NOMO-1 treated with dmso at 0.1 percent for 144 hours (cell line): ENCODE measurements around the gene JARID2.
"Not testable (repeated sequence)": the region's sequence is repeated elsewhere in the genome, so short reads cannot be mapped to it uniquely, and the experiment has no call there.

Experiments
- DNase-seq: peaks from one replicate; lab custom pipeline; 2025; ENCODE audit not compliant: unreplicated experiment; lab: John Stamatoyannopoulos, UW

JARID2 gene

DNA sequence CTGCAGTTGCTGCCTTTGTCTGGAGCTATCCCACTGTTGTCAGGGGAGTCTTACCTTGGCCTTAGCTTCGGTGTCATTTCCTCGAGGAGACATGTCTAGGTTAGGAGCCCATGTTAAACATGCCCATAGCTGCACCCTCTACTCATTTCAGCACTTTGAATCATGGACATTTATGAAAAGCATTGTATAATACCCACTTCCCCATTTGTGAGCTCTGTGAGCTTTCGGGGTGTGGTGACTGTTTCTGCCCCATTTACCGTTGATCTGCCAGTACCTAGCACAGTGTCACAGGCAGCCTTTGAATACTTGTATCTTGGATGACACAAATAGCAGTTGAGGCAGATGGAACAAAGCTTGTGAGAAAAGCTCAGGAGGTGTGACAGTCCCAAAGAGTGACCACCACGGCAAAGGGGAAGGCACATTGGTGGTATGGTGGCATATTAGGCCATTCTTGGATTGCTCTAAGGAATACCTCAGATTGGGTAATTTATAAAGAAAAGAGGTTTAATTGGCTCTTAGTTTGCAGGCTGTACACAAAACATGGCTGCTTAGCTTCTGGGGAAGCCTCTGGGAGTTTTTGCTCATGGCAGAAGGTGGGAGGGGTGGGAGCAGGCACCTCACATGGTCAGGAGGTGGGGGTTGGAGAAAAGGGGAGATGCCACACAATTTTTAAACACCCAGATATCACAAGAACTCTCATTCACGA, 42.0 kb downstream of the JARID2 start:
- peak; percentile 78 for DNase-seq

GRCh38 chr6:15288856-15289255, 43.0 kb downstream of the JARID2 start:
- no peak for DNase-seq

DNA sequence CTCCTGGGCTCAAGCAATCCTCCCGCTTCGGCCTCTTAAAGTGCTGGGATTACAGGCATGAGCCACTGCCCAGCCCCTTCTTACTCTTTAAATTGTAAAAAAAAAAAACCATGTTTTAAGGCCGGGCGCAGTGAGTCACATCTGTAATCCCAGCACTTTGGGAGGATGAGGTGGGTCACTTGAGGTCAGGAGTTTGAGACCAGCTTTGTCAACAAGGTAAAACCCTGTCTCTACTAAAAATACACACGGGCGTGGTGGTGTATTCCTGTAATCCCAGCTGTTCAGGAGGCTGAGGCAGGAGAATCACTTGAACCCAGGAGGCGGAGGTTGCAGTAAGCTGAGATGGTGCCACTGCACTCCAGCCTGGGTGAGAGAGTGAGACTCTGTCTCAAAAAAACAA, 43.6 kb downstream of the JARID2 start:
- DNase-seq = not testable (repeated sequence)

DNA sequence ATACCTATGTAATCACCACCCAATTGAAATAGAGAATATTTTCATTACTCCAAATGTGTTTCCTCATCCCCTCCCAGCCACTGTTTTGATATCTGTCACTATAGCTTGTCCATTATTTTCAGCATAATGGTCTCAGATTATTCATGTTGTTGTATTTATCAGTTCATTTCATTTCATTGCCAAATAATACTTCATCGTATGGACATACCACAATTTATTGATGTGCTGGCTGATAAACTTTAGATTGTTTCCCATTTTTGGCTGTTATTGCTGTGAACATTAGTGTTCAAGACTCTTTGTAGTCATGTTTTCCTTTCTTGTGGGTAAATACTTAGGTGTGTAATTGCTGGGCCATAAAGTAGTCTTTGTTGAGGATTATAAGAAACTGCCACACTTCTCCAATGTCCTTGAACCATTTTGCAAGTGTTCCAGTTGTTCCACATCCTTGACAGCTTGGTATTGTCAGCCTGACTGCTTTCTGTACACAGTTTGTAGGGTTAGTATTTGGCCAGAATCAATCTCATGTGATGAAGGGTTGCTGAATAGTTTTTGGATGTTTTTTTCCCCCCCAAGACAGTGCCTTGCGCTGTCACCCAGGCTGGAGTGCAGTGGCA, 44.3 kb downstream of the JARID2 start:
- DNase-seq = no peak

GRCh38 chr6:15290962-15291704, 45.3 kb downstream of the JARID2 start:
- DNase-seq = no peak

DNA sequence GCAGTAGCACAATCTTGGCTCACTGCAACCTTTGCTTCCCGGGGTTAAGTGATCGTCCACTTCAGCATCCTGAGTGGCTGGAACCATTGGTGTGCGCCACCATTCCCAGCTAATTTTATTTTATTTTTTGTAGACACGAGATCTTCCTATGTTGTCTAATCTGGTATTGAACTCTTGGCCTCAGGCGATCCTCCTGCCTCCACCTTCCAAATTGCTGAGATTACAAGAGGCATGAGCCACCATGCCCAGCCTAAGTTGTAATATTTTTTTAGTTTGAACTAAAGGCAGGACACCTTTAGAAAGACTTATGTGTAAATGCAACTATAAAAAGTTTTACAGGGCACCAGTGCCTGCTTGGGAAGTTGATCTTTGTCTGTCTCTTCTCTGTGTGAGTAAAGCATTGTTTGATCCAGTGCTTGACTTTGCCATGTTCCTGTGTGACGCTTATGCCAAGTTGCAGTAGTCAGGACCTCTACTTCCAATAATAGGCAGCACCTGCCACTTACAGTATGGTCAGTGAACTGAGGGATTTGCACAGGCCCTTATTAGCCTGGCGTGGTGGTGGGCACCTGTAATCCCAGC, 46.9 kb downstream of the JARID2 start:
- DNase-seq = no peak

DNA sequence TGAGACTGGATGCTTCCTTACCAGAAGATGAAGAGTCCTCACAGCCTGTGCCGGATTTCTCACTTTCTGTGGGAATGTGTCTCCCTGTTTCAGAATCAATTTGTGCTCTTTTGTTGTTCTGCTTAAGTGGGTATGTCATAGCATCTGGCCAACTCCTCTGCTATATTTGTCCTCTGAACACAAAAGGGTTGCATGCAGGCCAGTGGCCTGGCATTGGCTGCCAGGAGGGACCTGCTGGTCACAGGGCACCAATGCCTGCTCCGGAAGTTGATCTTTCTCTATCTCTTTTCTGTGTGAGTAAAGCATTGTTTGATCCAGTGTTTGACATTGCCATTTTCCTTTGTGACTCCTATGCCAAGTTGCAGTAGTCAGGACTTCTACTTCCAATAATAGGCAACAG, 47.8 kb downstream of the JARID2 start:
- DNase-seq = no peak

DNA sequence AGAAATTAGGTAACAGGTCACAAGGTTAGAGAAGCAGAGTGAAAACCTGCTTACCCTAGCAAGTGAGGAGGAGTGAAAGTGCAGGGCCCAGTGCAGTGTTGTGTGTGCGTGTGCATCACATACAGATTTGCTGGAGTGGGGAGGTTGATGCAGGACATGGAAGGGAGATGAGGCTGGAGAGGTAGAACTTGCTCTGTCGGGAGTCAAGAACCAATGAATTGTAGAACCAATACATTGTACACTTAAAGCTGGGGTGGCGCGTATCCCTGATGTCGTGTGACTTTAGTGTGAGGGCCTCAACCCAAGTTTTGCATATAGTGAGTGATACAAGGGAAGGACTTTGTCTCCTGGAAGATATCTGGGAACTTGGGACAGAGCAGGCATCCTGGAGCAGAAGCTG, 48.6 kb downstream of the JARID2 start:
- no peak for DNase-seq

GRCh38 chr6:15296249-15296648, 50.4 kb downstream of the JARID2 start:
- no peak for DNase-seq

- DNase-seq = no peak
Measured at GRCh38 chr6:15296735-15297134, 50.9 kb downstream of the JARID2 start.

- DNase-seq = not testable (repeated sequence)
Measured at GRCh38 chr6:15297167-15297566, 51.3 kb downstream of the JARID2 start.

- no peak for DNase-seq
Measured at GRCh38 chr6:15297895-15298590, 52.2 kb downstream of the JARID2 start.

DNA sequence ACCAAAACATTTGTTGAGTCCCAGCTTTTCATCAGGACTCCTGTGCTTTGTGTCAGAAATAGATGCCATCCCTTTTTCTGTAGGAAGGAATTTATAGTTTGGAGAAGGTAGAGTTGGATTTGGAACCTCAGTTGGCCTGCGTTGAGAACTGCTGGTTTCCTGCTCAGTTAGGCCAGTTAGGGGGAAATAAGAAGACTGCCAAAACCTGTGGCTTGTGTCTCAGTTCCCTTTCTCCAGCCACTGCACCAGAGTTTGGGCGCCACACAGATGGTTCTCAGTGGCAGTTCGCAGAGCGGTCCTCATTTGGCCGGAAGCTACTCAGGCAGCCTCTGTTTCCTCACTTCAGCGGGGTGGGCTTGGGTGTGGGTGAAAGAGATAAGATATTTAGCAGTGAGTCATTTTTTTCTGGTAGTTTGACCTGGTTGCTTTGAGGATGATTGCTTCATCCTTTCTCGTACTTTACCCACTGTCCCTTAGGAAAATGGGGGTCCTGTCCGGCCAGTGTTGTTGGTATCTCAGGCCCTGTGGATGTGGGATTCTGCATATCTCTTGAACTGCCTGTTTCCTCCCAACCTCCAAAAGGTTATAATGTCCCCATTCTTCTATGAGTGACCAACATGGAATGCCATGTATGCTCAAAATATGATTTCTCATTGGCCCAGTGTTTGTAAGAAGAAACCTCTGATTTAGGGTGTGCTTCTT, 53.7 kb downstream of the JARID2 start:
- DNase-seq = peak; percentile 93

GRCh38 chr6:15301179-15302006, 55.5 kb downstream of the JARID2 start:
- no peak for DNase-seq

DNA sequence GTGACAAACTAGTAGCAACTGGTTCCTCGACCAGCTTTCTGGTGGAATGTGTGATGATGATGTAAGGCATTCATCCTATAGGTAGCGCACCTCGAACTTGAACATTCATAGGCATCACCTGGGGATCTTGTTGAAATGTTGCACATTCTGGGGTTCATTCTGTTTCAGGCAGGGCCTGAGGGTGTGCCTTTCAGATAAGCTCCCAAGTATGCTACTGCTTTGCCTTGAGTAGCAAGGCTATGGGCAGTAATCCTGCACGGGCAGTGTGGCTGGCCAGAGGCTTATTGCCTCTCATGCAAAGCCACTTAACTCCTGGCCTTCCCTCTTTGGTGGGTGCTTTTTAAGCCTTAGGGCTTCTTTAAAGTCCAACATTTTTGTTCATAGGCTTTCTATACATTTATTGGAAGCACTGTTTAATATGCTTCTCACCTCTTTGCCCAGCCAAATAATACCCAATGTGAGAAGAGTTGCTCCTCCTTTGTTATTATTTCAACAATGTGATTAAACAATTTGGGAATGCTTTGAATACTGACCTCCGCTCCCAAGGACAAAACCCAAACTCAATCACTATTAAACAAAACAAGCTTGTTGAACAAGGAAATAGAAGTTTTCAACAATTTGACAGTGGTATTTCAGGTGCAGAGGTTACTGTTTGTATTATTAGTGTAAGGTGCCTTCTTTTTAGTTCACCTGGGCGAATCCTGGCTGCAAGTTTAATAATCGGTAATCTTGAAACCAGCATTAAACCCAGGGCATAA, 57.5 kb downstream of the JARID2 start:
- no peak for DNase-seq

DNA sequence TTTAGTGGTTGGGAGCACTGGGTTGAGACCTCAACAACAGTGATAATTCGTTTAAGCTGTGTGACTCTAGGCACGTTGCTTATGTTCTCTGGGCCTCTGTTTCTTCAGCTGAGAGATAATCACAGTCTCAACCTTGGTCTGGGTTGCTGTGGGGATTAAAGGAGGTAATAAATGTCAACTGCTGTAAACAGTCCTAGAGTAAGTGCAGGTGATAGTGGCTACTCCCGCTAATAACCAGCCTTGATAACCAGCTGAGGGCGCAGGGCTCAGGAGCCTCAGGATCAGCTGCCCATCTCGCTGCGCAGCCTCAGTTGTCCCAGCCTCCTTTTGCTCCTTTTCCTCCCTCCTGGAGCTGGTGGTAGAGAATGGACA, 58.0 kb downstream of the JARID2 start:
- DNase-seq = no peak

DNA sequence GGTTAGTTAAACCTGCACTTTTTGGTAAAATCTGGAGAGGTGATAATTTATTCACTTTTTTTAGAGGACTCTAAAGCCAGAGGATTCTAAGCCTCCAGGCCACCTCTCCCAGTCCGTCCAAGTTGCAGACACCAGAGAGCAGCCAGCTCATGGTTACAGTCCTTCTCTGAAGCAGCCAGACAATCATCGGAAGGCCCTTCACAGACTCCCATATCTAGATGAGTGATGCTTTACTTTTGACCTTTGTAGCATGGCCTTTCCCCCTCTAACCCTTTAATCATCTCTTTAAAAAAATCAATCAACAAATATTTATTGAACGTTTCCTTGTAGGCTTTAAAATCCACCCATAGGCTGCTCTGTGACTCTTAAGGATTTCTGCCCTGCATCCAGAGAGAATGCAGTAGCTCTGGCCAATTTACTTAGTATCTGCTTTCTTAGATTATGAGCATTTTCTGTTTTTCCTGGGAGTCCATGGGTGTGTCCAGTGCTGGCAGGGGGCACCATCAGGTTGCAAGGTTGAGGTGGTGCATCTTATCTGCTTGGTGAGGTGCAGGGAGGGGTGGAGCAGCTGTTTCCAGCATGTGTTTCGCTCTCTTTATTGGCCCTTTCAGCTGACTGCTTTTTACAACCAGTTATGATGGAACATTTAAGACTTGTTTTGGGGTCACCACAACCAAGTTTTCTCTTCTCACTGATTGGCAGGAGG, 58.6 kb downstream of the JARID2 start:
- no peak for DNase-seq

GRCh38 chr6:15305496-15305895, 59.6 kb downstream of the JARID2 start:
- no peak for DNase-seq
